Adrenal gland (tissue), 12 donors: ENCODE results near the gene AP1S2. TPM values are rescaled to one million over a fixed set of nuclear protein-coding genes. Genes with fewer than 3 reads are reported as not detected.

Experiments
- DNase-seq, 7 donors: peaks; one replicate each; pipeline ENCODE4 v3.0.0-alpha.2; 2019 to 2020
- H3K27ac ChIP-seq, 5 donors: fragments of 200-600 bp; sonication (generic) in 4 of 5; 1 replicate in 3 of 5; 2 replicates in 2 of 5; pipeline versions ENCODE4 v1.5.1 to v1.8.0; 2016 to 2020; ENCODE audit warnings: mild to moderate bottlenecking in 1 of 5
- H3K27me3 ChIP-seq: fragments of 200-600 bp; 2 replicates; pipeline ENCODE4 v1.8.0; 2021
- H3K36me3 ChIP-seq, 2 donors: fragments of 200-600 bp; replicated peaks in 1 of 2; 1 replicate in 1 of 2; 2 replicates in 1 of 2; pipeline versions ENCODE4 v1.5.1 to v1.8.0; 2018 to 2022
- H3K4me1 ChIP-seq, 2 donors: fragments of 200-600 bp; replicated peaks in 1 of 2; 1 replicate in 1 of 2; 2 replicates in 1 of 2; pipeline versions ENCODE4 v1.5.1 to v1.8.0; 2018 to 2021
- H3K4me3 ChIP-seq, 4 donors: fragments of 200-600 bp; sonication (generic) in 3 of 4; one replicate each; pipeline ENCODE4 v1.5.1; 2016 to 2018
- H3K9me3 ChIP-seq, 3 donors: fragments of 200-600 bp; sonication (generic) in 1 of 3; replicated peaks in 1 of 3; 1 replicate in 2 of 3; 2 replicates in 1 of 3; pipeline versions ENCODE4 v1.5.1 to v1.8.0; 2016 to 2021
- CTCF ChIP-seq, 6 experiments: fragments of 450-650 bp in 4 of 6; fragments of 200-600 bp in 2 of 6; sonication (generic) in 1 of 6; IDR thresholded peaks; 1 replicate in 5 of 6; 2 replicates in 1 of 6; pipeline versions ENCODE4 v1.5.1 to v1.8.0; 2016 to 2021; ENCODE audit warnings: antibody characterized with exemption in 6 of 6, mild to moderate bottlenecking in 2 of 6, moderate library complexity in 1 of 6
- POLR2A ChIP-seq, 2 donors: fragments of 450-650 bp; IDR thresholded peaks; one replicate each; pipeline ENCODE4 v1.6.1; 2017; ENCODE audit warnings: antibody characterized with exemption in 2 of 2, mild to moderate bottlenecking in 2 of 2, moderate library complexity in 1 of 2
- WGBS, 4 donors: extraction: QIAGEN DNeasy Blood & Tissue Kit in 2 of 4; methylation state at CpG; one replicate each; pipeline versions ENCODE4 v1.1.5 to v1.1.7; 2013 to 2017; 5-methylcytosine and 5-hydroxymethylcytosine counted together
- intact Hi-C, 2 donors: fragments of 100-400 bp; cut with DNase I; formaldehyde crosslinking; loops; one replicate each; pipeline versions ENCODE4 v1.14.1 to v1.15.0; 2022 to 2023
- polyA plus RNA-seq, 3 donors: library from polyadenylated mRNA; stranded (reverse); fragments of 200-250 nt in 2 of 3; fragments of 350-450 nt in 1 of 3; fragmentation: Illumina TruSeq in 1 of 3; extraction: RNeasy Lipid Tissue Mini Kit (QIAGEN cat#74804) in 1 of 3; gene quantifications; one replicate each; pipeline ENCODE4 v1.2.3, GENCODE V29; 2013 to 2014
- total RNA-seq, 9 donors: library from RNA; depleted of rRNA in 4 of 9; stranded (reverse); fragments of >200 nt in 4 of 9; fragments of 120-200 nt in 1 of 9; fragmentation: NEBNext Ultra II Directional in 1 of 9; extraction: Animal tissue kit (Norgen Biotek cat#: 25700) in 1 of 9; gene quantifications; one replicate each; pipeline versions ENCODE4 v1.1.0 to v1.2.4, GENCODE V29; 2013 to 2023
- donor health status: healthy with polysubstance abuse.
- donor health status: Bipolar disorder and iron deficiency.
- donor health status: DM: yes; HTN: yes; CAD: no.
- donor health status: DM: no; HTN: no; CAD: no.
- donor health status: DM: no; HTN: no; CAD: no.
- donor health status: DM: yes; HTN: yes; CAD: no.

AP1S2 gene
- total and polyA plus RNA-seq, 12 donors, result 8.8 to 47.1 (median 20.3) TPM

- WGBS, 4 donors, result 26 to 43% (median 40%) methylated on average over 1 of the region's 1 CpG
- TF ChIP-seq CTCF (IDR thresholded peaks at IDR 0.05), result no peak
- no peak for TF ChIP-seq POLR2A (IDR thresholded peaks at IDR 0.05)
- H3K4me3 ChIP-seq, result no peak overlapping the region
- H3K27ac ChIP-seq, result no peak overlapping the region
- intact Hi-C loops, result no loop called here
- H3K36me3 ChIP-seq, result no peaks in the 10 kb centered on the region
- no peaks in the 10 kb centered on the region for H3K9me3 ChIP-seq
- H3K4me1 ChIP-seq, result peaks cover 5 to 12% of the 10 kb centered on the region in 2 donors
- H3K27me3 ChIP-seq, result peaks cover under 1% of the 10 kb centered on the region
- DNase-seq, result no peak
These were observed 2.0 kb upstream of the AP1S2 start for GRCh38 chrX:15856636-15857035.

GRCh38 chrX:15856222-15856587 is 1.6 kb upstream of the AP1S2 start:
- Histone ChIP-seq H3K27me3 (no peaks in the 10 kb centered on the region), H3K36me3 (no peaks in the 10 kb centered on the region), H3K9me3 (no peaks in the 10 kb centered on the region), H3K4me3 (no peak overlapping the region), H3K4me1 (peaks cover 5 to 12% of the 10 kb centered on the region in 2 donors), H3K27ac (peak overlapping the region in 1 of 5 donors; percentile 88)
- WGBS, 4 donors, result 28 to 45% (median 34%) methylated on average over 4 of the region's 4 CpGs
- no peak for DNase-seq
- TF ChIP-seq CTCF (IDR thresholded peaks at IDR 0.05) (no peak), POLR2A (IDR thresholded peaks at IDR 0.05) (no peak)
- intact Hi-C loops, result no loop called here

- peak overlapping the region; percentile 75 to 90 (median 79) for H3K27ac ChIP-seq
- peak overlapping the region in 3 of 4 donors; percentile 11 to 82 (median 72) for H3K4me3 ChIP-seq
- TF ChIP-seq CTCF (IDR thresholded peaks at IDR 0.05) (no peak), POLR2A (IDR thresholded peaks at IDR 0.05) (no peak)
- H3K9me3 ChIP-seq, result no peaks in the 10 kb centered on the region
- H3K27me3 ChIP-seq, result no peaks in the 10 kb centered on the region
- DNase-seq, result peak in 2 of 7 donors; percentile 6 to 23
- intact Hi-C loops, result no loop called here
- WGBS, 4 donors, result 5 to 14% (median 6%) methylated on average over 12 to 16 of the region's 16 CpGs
- no peaks in the 10 kb centered on the region for H3K36me3 ChIP-seq
- peaks cover 5 to 12% of the 10 kb centered on the region in 2 donors for H3K4me1 ChIP-seq
These were observed 1.1 kb upstream of the AP1S2 start for GRCh38 chrX:15855568-15856221.

- intact Hi-C loops, result no loop called here
- Histone ChIP-seq H3K9me3 (no peaks in the 10 kb centered on the region), H3K27me3 (no peaks in the 10 kb centered on the region), H3K36me3 (no peaks in the 10 kb centered on the region), H3K27ac (peak overlapping the region in 4 of 5 donors; percentile 48 to 90 (median 80)), H3K4me1 (peaks cover 5 to 12% of the 10 kb centered on the region in 2 donors), H3K4me3 (peak overlapping the region in 2 of 4 donors; percentile 72 to 82)
- DNase-seq, result peak; percentile 48 to 71 (median 59)
- WGBS, 4 donors, result 0 to 1% (median 1%) methylated on average over 9 to 65 of the region's 65 CpGs; no CpG with 5 or more reads in 1 of the 4 donors
- no peak for TF ChIP-seq POLR2A (IDR thresholded peaks at IDR 0.05)
- no peak for TF ChIP-seq CTCF (IDR thresholded peaks at IDR 0.05)
These were observed 445 bp downstream of the AP1S2 start for GRCh38 chrX:15854080-15854655.
